K562 (cell line): Measurements from ENCODE around the gene TMEM154.

Source experiments
- ELF4 ChIP-seq: fragments of 450-650 bp; formaldehyde crosslinking; IDR thresholded peaks from 2 replicates; pipeline ENCODE4 v1.4.0; 2022; ENCODE audit warnings: missing genetic modification characterization
- HNRNPLL ChIP-seq: fragments of 200-400 bp; formaldehyde crosslinking; IDR thresholded peaks from 2 replicates; pipeline ENCODE4 v1.6.1; 2017; ENCODE audit warnings: low read length, low read depth, mild to moderate bottlenecking; ENCODE audit not compliant: poor library complexity, severe bottlenecking
- JUNB ChIP-seq: fragments of 450-650 bp; formaldehyde crosslinking; conservative IDR thresholded peaks from 2 replicates; pipeline ENCODE4 v1.4.0; 2020; ENCODE audit warnings: mild to moderate bottlenecking
- LCOR ChIP-seq: sonication (generic); formaldehyde crosslinking; IDR thresholded peaks from 2 replicates; pipeline ENCODE4 v1.8.0; 2022; ENCODE audit warnings: mild to moderate bottlenecking, missing genetic modification reagents
- NFIX ChIP-seq: fragments of 250-450 bp; sonication (Bioruptor Pico); IDR thresholded peaks from 2 replicates; pipeline ENCODE4 v1.4.0; 2020; ENCODE audit warnings: low read depth, mild to moderate bottlenecking, moderate library complexity
- POLR2A ChIP-seq: fragments of 450-650 bp; conservative IDR thresholded peaks from 2 replicates; pipeline ENCODE4 v1.6.1; 2016
- SMARCE1 ChIP-seq: fragments of 450-650 bp; IDR thresholded peaks from 2 replicates; pipeline ENCODE4 v1.7.1; 2016; ENCODE audit warnings: mild to moderate bottlenecking
- SRF ChIP-seq, 2 experiments: fragments of 250-450, 450-650 bp in 1 of 2; sonication (Bioruptor Pico) in 1 of 2; sonication (generic) in 1 of 2; formaldehyde crosslinking; IDR thresholded peaks; 2 replicates each; pipeline versions ENCODE4 v1.5.0 to v1.5.1; 2020 to 2022; ENCODE audit warnings: mild to moderate bottlenecking in 1 of 2, missing genetic modification reagents in 1 of 2
- TF ChIP-seq, protein P1 (sequence below), 3 experiments: IDR thresholded peaks in 2 of 3; conservative IDR thresholded peaks in 1 of 3; 2 replicates each; pipeline ENCODE4 v1.5.1; 2011 to 2012; ENCODE audit warnings: low read length in 3 of 3, mild to moderate bottlenecking in 3 of 3, control low read depth in 2 of 3, improper control_type of control experiment in 1 of 3, inconsistent platforms in 1 of 3, low read depth in 1 of 3, mixed read lengths in 1 of 3, moderate library complexity in 1 of 3; ENCODE audit not compliant: insufficient read depth in 2 of 3
- TF ChIP-seq, protein P2 (sequence below): sonication (generic); formaldehyde crosslinking; IDR thresholded peaks from 2 replicates; pipeline ENCODE4 v1.8.0; 2022; ENCODE audit warnings: mild to moderate bottlenecking, missing genetic modification reagents, borderline replicate concordance

DNA sequence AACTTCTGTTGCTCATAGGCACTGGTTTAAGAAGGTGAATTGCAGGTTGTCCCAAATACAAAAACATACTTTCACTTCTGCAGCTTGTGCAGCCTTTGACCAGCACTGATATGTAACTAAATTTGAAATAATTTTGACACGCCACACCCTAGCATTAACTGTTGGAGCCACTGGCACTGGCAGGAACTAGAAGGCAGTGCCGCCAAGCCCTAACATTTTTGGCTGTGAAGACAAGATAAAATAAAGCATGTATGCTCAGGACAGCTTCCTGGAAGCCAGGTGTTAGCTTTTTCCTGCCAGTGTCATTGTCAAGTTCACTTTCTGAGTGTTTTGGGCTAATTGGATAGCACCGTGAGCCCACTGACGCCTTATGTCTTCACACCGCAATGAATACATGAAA is 78.6 kb downstream of the TMEM154 start:
- TF ChIP-seq SMARCE1 (no peak), LCOR (no peak), ELF4 (CRISPR knock-in tag) (no peak), JUNB (CRISPR knock-in tag) (no peak), NFIX (CRISPR knock-in tag) (no peak), POLR2A (no peak), SRF (CRISPR knock-in tag; IDR thresholded peaks at IDR 0.05) (no peak), HNRNPLL (no peak)
- TF ChIP-seq, protein P1, sequence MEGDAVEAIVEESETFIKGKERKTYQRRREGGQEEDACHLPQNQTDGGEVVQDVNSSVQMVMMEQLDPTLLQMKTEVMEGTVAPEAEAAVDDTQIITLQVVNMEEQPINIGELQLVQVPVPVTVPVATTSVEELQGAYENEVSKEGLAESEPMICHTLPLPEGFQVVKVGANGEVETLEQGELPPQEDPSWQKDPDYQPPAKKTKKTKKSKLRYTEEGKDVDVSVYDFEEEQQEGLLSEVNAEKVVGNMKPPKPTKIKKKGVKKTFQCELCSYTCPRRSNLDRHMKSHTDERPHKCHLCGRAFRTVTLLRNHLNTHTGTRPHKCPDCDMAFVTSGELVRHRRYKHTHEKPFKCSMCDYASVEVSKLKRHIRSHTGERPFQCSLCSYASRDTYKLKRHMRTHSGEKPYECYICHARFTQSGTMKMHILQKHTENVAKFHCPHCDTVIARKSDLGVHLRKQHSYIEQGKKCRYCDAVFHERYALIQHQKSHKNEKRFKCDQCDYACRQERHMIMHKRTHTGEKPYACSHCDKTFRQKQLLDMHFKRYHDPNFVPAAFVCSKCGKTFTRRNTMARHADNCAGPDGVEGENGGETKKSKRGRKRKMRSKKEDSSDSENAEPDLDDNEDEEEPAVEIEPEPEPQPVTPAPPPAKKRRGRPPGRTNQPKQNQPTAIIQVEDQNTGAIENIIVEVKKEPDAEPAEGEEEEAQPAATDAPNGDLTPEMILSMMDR (IDR thresholded peaks at IDR 0.05 in 2 of 3, conservative IDR thresholded peaks at IDR 0.05 in 1 of 3; ENCODE audit: insufficient read depth in 2 of 3, low read depth in 1 of 3, low read length in 3 of 3), result no peak
- TF ChIP-seq, protein P2, sequence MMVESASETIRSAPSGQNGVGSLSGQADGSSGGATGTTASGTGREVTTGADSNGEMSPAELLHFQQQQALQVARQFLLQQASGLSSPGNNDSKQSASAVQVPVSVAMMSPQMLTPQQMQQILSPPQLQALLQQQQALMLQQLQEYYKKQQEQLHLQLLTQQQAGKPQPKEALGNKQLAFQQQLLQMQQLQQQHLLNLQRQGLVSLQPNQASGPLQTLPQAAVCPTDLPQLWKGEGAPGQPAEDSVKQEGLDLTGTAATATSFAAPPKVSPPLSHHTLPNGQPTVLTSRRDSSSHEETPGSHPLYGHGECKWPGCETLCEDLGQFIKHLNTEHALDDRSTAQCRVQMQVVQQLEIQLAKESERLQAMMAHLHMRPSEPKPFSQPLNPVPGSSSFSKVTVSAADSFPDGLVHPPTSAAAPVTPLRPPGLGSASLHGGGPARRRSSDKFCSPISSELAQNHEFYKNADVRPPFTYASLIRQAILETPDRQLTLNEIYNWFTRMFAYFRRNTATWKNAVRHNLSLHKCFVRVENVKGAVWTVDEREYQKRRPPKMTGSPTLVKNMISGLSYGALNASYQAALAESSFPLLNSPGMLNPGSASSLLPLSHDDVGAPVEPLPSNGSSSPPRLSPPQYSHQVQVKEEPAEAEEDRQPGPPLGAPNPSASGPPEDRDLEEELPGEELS (CRISPR knock-in tag), result no peak
